HG03060 (cell line): ENCODE data around the gene AGBL2.
"Not testable (repeated sequence)": the region's sequence is repeated elsewhere in the genome, so short reads cannot be mapped to it uniquely, and the experiment has no call there.

ENCODE experiments used
- ATAC-seq: cut with Tn5 transposase; IDR thresholded peaks from one replicate; pipeline ENCODE4 v1.9.1; 2021; ENCODE audit warnings: low read depth, moderate number of reproducible peaks; ENCODE audit not compliant: unreplicated experiment

Gene AGBL2

GRCh38 chr11:47640506-47640905 lies 74.7 kb downstream of the AGBL2 start:
- not testable (repeated sequence) for ATAC-seq

DNA sequence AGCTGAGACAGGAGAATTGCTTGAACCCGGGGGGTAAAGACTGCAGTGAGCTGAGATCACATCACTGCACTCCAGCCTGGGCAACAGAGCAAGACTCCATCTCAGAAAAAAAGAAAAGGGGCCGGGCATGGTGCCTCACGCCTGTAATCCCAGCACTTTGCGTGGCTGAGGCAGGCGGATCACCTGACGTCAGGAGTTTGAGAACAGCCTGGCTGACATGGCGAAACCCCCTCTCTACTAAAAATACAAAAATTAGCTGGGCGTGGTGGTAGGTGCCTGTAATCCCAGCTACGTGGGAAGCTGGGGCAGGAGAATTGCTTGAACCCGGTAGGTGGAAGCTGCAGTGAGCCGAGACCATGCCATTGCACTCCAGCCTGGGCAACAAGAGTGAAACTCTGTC lies 78.8 kb downstream of the AGBL2 start:
- ATAC-seq = not testable (repeated sequence)

- no peak for ATAC-seq
Measured at GRCh38 chr11:47631473-47631872, 83.7 kb downstream of the AGBL2 start.

GRCh38 chr11:47628026-47628425 lies 87.1 kb downstream of the AGBL2 start:
- ATAC-seq = no peak

GRCh38 chr11:47626234-47626633 lies 88.9 kb downstream of the AGBL2 start:
- no peak for ATAC-seq

GRCh38 chr11:47620836-47621378 lies 94.3 kb downstream of the AGBL2 start:
- ATAC-seq = no peak

DNA sequence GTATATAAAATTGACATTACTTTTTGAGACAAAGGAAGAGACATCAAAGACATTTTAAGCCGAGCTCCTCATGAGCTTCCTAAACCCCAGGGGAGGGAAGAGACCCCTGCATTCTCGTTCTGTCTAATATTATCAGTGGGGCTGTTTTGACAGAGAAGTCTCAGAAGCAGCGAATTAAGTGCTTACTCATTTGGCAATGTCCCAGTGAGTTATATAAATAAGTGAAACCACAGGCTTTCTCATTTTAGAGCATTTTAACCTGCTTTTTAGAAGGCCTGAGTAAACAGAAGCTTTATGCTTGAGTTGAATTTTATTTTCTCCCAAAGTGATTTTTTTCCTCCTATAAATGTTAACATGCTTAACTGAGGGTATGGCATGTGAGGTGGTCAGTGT lies 97.8 kb downstream of the AGBL2 start:
- no peak for ATAC-seq

- no peak for ATAC-seq
Measured at GRCh38 chr11:47616726-47617416, 98.3 kb downstream of the AGBL2 start.

GRCh38 chr11:47615249-47615648 lies 99.9 kb downstream of the AGBL2 start:
- ATAC-seq = no peak

GRCh38 chr11:47611348-47611794 lies 103.8 kb downstream of the AGBL2 start:
- no peak for ATAC-seq

DNA sequence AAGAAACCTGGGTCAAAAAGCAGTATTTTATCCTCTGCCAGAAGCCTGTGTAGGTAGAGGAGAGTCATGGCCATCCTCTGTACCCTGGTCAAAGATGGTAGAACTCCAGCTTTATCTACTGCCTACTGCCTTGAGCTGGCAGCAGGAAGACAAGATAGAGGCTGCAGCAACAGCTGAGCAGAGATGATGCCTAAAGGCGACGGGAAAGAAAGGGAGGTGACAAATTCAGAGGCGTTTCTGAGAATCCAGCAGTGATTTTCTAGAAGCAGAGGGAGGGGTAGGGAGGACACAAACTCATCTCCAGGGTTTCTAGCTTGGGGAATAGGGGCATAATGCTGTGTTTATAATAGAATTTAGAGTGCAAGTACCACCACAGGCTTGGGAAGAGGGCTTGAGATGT lies 105.5 kb downstream of the AGBL2 start:
- no peak for ATAC-seq
